IMR-90 (cell line): ENCODE results near the gene SOX30. TPM values are rescaled to one million over a fixed set of nuclear protein-coding genes. Genes with fewer than 3 reads are reported as not detected.

Experiments used
- microRNA-seq, 2 experiments: library from miRNA; stranded (forward) in 1 of 2; unstranded in 1 of 2; fragments of 10-50 nt in 1 of 2; fragments of <30 nt in 1 of 2; gene quantifications in 1 of 2; microRNA quantifications in 1 of 2; one replicate each; pipeline versions ENCODE3 to v1.1.0; 2013 to 2020; ENCODE audit not compliant: insufficient read depth in 1 of 2, insufficient read length in 1 of 2, unreplicated experiment in 1 of 2
- polyA plus RNA-seq, 3 experiments: library from polyadenylated mRNA; depleted of rRNA; stranded (reverse); fragments of >200 nt; gene quantifications; 2 replicates each; pipeline ENCODE4 v1.2.3, GENCODE V29; 2012; ENCODE audit warnings: low replicate concordance in 1 of 3
- small RNA-seq, 5 experiments: library from RNA; depleted of rRNA; stranded (forward); fragments of <200 nt; gene quantifications; one replicate each; pipeline ENCODE3, GENCODE V24; 2012
- total RNA-seq: library from RNA; depleted of rRNA; stranded (reverse); fragments of >200 nt; gene quantifications from 2 replicates; pipeline ENCODE4 v1.2.3, GENCODE V29; 2012; rRNA removed

The SOX30 gene
- total and polyA plus RNA-seq, 2 of the 4 experiments (the other 2 are of a cell fraction), result not detected

Small RNA genes within 50 kb of the gene (microRNA-seq; reads per million reads assigned to microRNA genes)
- gene RNU6-390P (ENCODE audit: insufficient read depth, insufficient read length), result not detected

Small RNA genes within 50 kb of the gene (small RNA-seq; reads per million reads assigned to genes)
- gene RNU6-390P, result 0 reads per million in 5 experiments

Other genes with a start within 250 kb of the SOX30 start
- 0.18 and 0.28 TPM in 2 replicates for gene NIPAL4, start 192.2 kb downstream of the SOX30 start, total RNA-seq
- 0.32 and 0.39 TPM in 2 replicates for gene NIPAL4, start 192.2 kb downstream of the SOX30 start, polyA plus RNA-seq (2012; rRNA removed)
- gene ADAM19, start 76.7 kb downstream of the SOX30 start, total RNA-seq, result 35.5 and 38.3 TPM in 2 replicates
- 47.8 and 49.2 TPM in 2 replicates for gene ADAM19, start 76.7 kb downstream of the SOX30 start, polyA plus RNA-seq (2012; rRNA removed)
- not detected in 2 replicates for gene C5orf52, start 19.1 kb upstream of the SOX30 start, total RNA-seq
- gene C5orf52, start 19.1 kb upstream of the SOX30 start, polyA plus RNA-seq (2012; rRNA removed), result not detected in 2 replicates
- 20.4 and 32.5 TPM in 2 replicates for gene THG1L, start 79.0 kb upstream of the SOX30 start, total RNA-seq
- 12.8 and 15.2 TPM in 2 replicates for gene THG1L, start 79.0 kb upstream of the SOX30 start, polyA plus RNA-seq (2012; rRNA removed)
- 3.0 and 3.9 TPM in 2 replicates for gene LSM11, start 91.3 kb upstream of the SOX30 start, total RNA-seq
- 0.92 and 1.4 TPM in 2 replicates for gene LSM11, start 91.3 kb upstream of the SOX30 start, polyA plus RNA-seq (2012; rRNA removed)
- gene CLINT1, start 206.7 kb upstream of the SOX30 start, total RNA-seq, result 124 and 146 TPM in 2 replicates
- gene CLINT1, start 206.7 kb upstream of the SOX30 start, polyA plus RNA-seq (2012; rRNA removed), result 110 and 144 TPM in 2 replicates